ENCODE measurements around the gene RAD51B.

- TF ChIP-seq POLR2AphosphoS5 (IDR thresholded peaks at IDR 0.05) (no peak), CTCF (IDR thresholded peaks at IDR 0.05) (peak in 4 of 5 experiments; percentile 14 to 37 (median 24)), POLR2A (IDR thresholded peaks at IDR 0.05) (no peak)
These were observed 64.1 kb downstream of the RAD51B start for GRCh38 chr14:67883717-67884116.
